WTC11 (cell line): ENCODE data around the gene CRTC3. TPM values are rescaled to one million over a fixed set of nuclear protein-coding genes. Genes with fewer than 3 reads are reported as not detected.

Source experiments
- ATAC-seq: fragments of 200-7000 bp; cut with Tn5 transposase; 2 replicates; pipeline ENCODE4 v1.10.0; 2021; ENCODE audit warnings: mild to moderate bottlenecking, moderate library complexity
- CTCF ChIA-PET: fragments of 300-600 bp; sonication (Branson Sonifier 250); formaldehyde crosslinking; loops from one replicate; lab custom pipeline; 2021; ENCODE audit warnings: antibody characterized with exemption; lab: Charles Lee
- POLR2A ChIA-PET: fragments of 350-600 bp; sonication (Branson Sonifier 250); formaldehyde crosslinking; loops from one replicate; lab custom pipeline; 2021; ENCODE audit warnings: antibody characterized with exemption; lab: Charles Lee
- DNase-seq: peaks from one replicate; pipeline ENCODE4 v3.0.0; 2021; ENCODE audit warnings: low spot score
- H3K27ac Mint-ChIP-seq: 2 replicates; pipeline ENCODE4 v1.8.0; 2021; ENCODE audit warnings: mixed read lengths
- H3K27me3 Mint-ChIP-seq: 2 replicates; pipeline ENCODE4 v1.8.0; 2021; ENCODE audit warnings: low read depth, mild to moderate bottlenecking, moderate library complexity, mixed read lengths
- H3K36me3 Mint-ChIP-seq: 2 replicates; pipeline ENCODE4 v1.8.0; 2021; ENCODE audit warnings: mixed read lengths
- H3K4me1 Mint-ChIP-seq: 2 replicates; pipeline ENCODE4 v1.8.0; 2022; ENCODE audit warnings: mixed read lengths
- H3K4me3 Mint-ChIP-seq: 2 replicates; pipeline ENCODE4 v1.8.0; 2021; ENCODE audit warnings: mild to moderate bottlenecking, moderate library complexity, mixed read lengths
- H3K9me3 Mint-ChIP-seq: 2 replicates; pipeline ENCODE4 v1.8.0; 2021; ENCODE audit warnings: mixed read lengths
- ARID4B ChIP-seq: sonication (generic); formaldehyde crosslinking; IDR thresholded peaks from 2 replicates; pipeline ENCODE4 v1.8.0; 2023; ENCODE audit warnings: missing genetic modification reagents, mild to moderate bottlenecking, borderline replicate concordance
- ATF2 ChIP-seq: sonication (generic); formaldehyde crosslinking; IDR thresholded peaks from 2 replicates; pipeline ENCODE4 v1.8.1; 2022; ENCODE audit warnings: low read depth, missing genetic modification reagents, borderline replicate concordance
- ATF3 ChIP-seq: sonication (generic); formaldehyde crosslinking; conservative IDR thresholded peaks from 2 replicates; pipeline ENCODE4 v1.8.1; 2022; ENCODE audit warnings: mild to moderate bottlenecking, missing genetic modification reagents
- E2F1 ChIP-seq: sonication (generic); formaldehyde crosslinking; IDR thresholded peaks from 2 replicates; pipeline ENCODE4 v1.8.0; 2022; ENCODE audit warnings: mild to moderate bottlenecking, missing genetic modification reagents
- EMX1 ChIP-seq: fragments of 250-450 bp; sonication (Bioruptor Pico); IDR thresholded peaks from 2 replicates; pipeline ENCODE4 v1.8.0; 2021; ENCODE audit warnings: mild to moderate bottlenecking
- FOXP1 ChIP-seq: sonication (generic); formaldehyde crosslinking; IDR thresholded peaks from 2 replicates; pipeline ENCODE4 v1.8.0; 2022; ENCODE audit warnings: missing genetic modification reagents, mild to moderate bottlenecking, moderate library complexity, borderline replicate concordance
- IRF2 ChIP-seq: sonication (generic); formaldehyde crosslinking; IDR thresholded peaks from 2 replicates; pipeline ENCODE4 v1.8.0; 2022; ENCODE audit warnings: low read depth, missing genetic modification reagents, borderline replicate concordance
- JAZF1 ChIP-seq: fragments of 250-450 bp; sonication (Bioruptor Pico); IDR thresholded peaks from 2 replicates; pipeline ENCODE4 v1.9.0; 2021; ENCODE audit warnings: moderate library complexity, mild to moderate bottlenecking, inconsistent platforms
- KAT7 ChIP-seq: sonication (generic); formaldehyde crosslinking; IDR thresholded peaks from 2 replicates; pipeline ENCODE4 v1.8.1; 2023; ENCODE audit warnings: missing genetic modification reagents, mild to moderate bottlenecking, borderline replicate concordance
- NFYB ChIP-seq: sonication (generic); formaldehyde crosslinking; conservative IDR thresholded peaks from 2 replicates; pipeline ENCODE4 v1.8.0; 2022; ENCODE audit warnings: low read depth, missing genetic modification reagents
- PREB ChIP-seq: sonication (generic); formaldehyde crosslinking; IDR thresholded peaks from 2 replicates; pipeline ENCODE4 v1.8.1; 2022; ENCODE audit warnings: mild to moderate bottlenecking, missing genetic modification reagents, moderate library complexity, borderline replicate concordance
- SP1 ChIP-seq: sonication (generic); formaldehyde crosslinking; conservative IDR thresholded peaks from 2 replicates; pipeline ENCODE4 v1.8.1; 2022; ENCODE audit warnings: missing genetic modification reagents
- TEAD1 ChIP-seq: sonication (generic); formaldehyde crosslinking; IDR thresholded peaks from 2 replicates; pipeline ENCODE4 v1.8.0; 2022; ENCODE audit warnings: mild to moderate bottlenecking, missing genetic modification reagents
- ZMAT4 ChIP-seq: fragments of 250-450 bp; sonication (Bioruptor Pico); IDR thresholded peaks from 2 replicates; pipeline ENCODE4 v1.9.0; 2021; ENCODE audit warnings: mild to moderate bottlenecking
- ZNF232 ChIP-seq: sonication (generic); formaldehyde crosslinking; IDR thresholded peaks from 2 replicates; pipeline ENCODE4 v1.8.0; 2022; ENCODE audit warnings: mild to moderate bottlenecking, missing genetic modification reagents
- ZNF263 ChIP-seq: sonication (generic); formaldehyde crosslinking; IDR thresholded peaks from 2 replicates; pipeline ENCODE4 v1.8.1; 2022; ENCODE audit warnings: low read depth, mild to moderate bottlenecking, moderate library complexity, missing genetic modification reagents
- ZNF281 ChIP-seq: sonication (generic); formaldehyde crosslinking; IDR thresholded peaks from 2 replicates; pipeline ENCODE4 v1.8.0; 2023; ENCODE audit warnings: mild to moderate bottlenecking, missing genetic modification reagents
- ZSCAN18 ChIP-seq: fragments of 250-450 bp; sonication (Bioruptor Pico); IDR thresholded peaks from 2 replicates; pipeline ENCODE4 v2.1.2; 2022; ENCODE audit warnings: mild to moderate bottlenecking, moderate library complexity
- total RNA-seq: library from RNA; stranded (reverse); gene quantifications from 3 replicates; pipeline ENCODE4 v1.2.3, GENCODE V29; 2021

CRTC3 gene
- total RNA-seq, 1 experiment from 2014 or later, result 8.4 TPM

- DNase-seq (no peak), ATAC-seq (peak; percentile 34; the same call in 1 of the 2 replicates)
- CTCF ChIA-PET, result interaction anchor here (1.8 kb wide), 1 partner anchor 57 kb away, joined by 5 read pairs; no protein-coding TSS in a partner anchor
- Mint-ChIP-seq H3K4me3 (no peak overlapping the region), H3K9me3 (no peaks in the 10 kb centered on the region), H3K4me1 (peaks cover 8% of the 10 kb centered on the region), H3K27me3 (no peaks in the 10 kb centered on the region), H3K36me3 (no peaks in the 10 kb centered on the region), H3K27ac (peak overlapping the region; percentile 55; the same call in 1 of the 2 replicates)
- TF ChIP-seq FOXP1 (CRISPR knock-in tag), result no peak
- TF ChIP-seq NFYB, result no peak
- TF ChIP-seq IRF2 (CRISPR knock-in tag), result no peak
- no peak for TF ChIP-seq ATF2 (CRISPR knock-in tag)
- no peak for TF ChIP-seq ARID4B (CRISPR knock-in tag)
- no peak for TF ChIP-seq TEAD1 (CRISPR knock-in tag)
- no peak for TF ChIP-seq SP1 (CRISPR knock-in tag)
- POLR2A ChIA-PET, result interaction anchor here (0.6 kb wide), 1 partner anchor 232 kb away, joined by 4 read pairs; no protein-coding TSS in a partner anchor
Observed at GRCh38 chr15:90562669-90563068, 32.9 kb downstream of the CRTC3 start.

GRCh38 chr15:90563463-90563862 is 33.7 kb downstream of the CRTC3 start:
- H3K27ac Mint-ChIP-seq, result no peak overlapping the region
- H3K36me3 Mint-ChIP-seq, result no peaks in the 10 kb centered on the region
- H3K9me3 Mint-ChIP-seq, result no peaks in the 10 kb centered on the region
- ATAC-seq (no peak), DNase-seq (no peak)
- CTCF ChIA-PET, result interaction anchor here (0.6 kb wide), 1 partner anchor 86 kb away, joined by 4 read pairs; no protein-coding TSS in a partner anchor
- H3K4me1 Mint-ChIP-seq, result peaks cover 8% of the 10 kb centered on the region
- POLR2A ChIA-PET, result interaction anchor here (0.6 kb wide), 1 partner anchor 233 kb away, joined by 4 read pairs; no protein-coding TSS in a partner anchor
- H3K27me3 Mint-ChIP-seq, result no peaks in the 10 kb centered on the region
- H3K4me3 Mint-ChIP-seq, result no peak overlapping the region
- TF ChIP-seq EMX1 (CRISPR knock-in tag) (no peak), PREB (no peak), KAT7 (CRISPR knock-in tag) (no peak), ZNF263 (no peak), TEAD1 (CRISPR knock-in tag) (no peak)

- no peak overlapping the region for H3K27ac Mint-ChIP-seq
- no peaks in the 10 kb centered on the region for H3K27me3 Mint-ChIP-seq
- POLR2A ChIA-PET, result no interaction called here
- peaks cover 8% of the 10 kb centered on the region for H3K4me1 Mint-ChIP-seq
- TF ChIP-seq ZNF232 (CRISPR knock-in tag), result no peak
- no peak for TF ChIP-seq ATF3
- TF ChIP-seq ZNF281 (CRISPR knock-in tag), result no peak
- no peak for TF ChIP-seq EMX1 (CRISPR knock-in tag)
- no peak for TF ChIP-seq E2F1 (CRISPR knock-in tag)
- TF ChIP-seq JAZF1 (CRISPR knock-in tag), result no peak
- TF ChIP-seq ZSCAN18 (CRISPR knock-in tag), result no peak
- TF ChIP-seq ZMAT4 (CRISPR knock-in tag), result no peak
- TF ChIP-seq, all 79 proteins: peak for 0
- no peak for ATAC-seq
- no peaks in the 10 kb centered on the region for H3K36me3 Mint-ChIP-seq
- no peaks in the 10 kb centered on the region for H3K9me3 Mint-ChIP-seq
- no peak overlapping the region for H3K4me3 Mint-ChIP-seq
- DNase-seq, result no peak
- CTCF ChIA-PET, result no interaction called here
Observed at GRCh38 chr15:90564051-90564450, 34.3 kb downstream of the CRTC3 start.
